ENCODE results near the gene MANBA.

Gene MANBA

GRCh38 chr4:102760645-102761295 lies at the start of gene MANBA:
Gene MANBA, minus strand, starts transcription at chr4:102760968. Its CDS starts 74 bp downstream, at chr4:102760894.
- peak; percentile 71 for DNase-seq (ENCODE audit: low read depth)

- DNase-seq (ENCODE audit: low read depth), result no peak
These were observed 48.9 kb upstream of the MANBA start for GRCh38 chr4:102809691-102810090.

GRCh38 chr4:102809190-102809589 lies 48.4 kb upstream of the MANBA start:
- no peak for DNase-seq (ENCODE audit: low read depth)

- DNase-seq (ENCODE audit: low read depth), result no peak
These were observed 47.2 kb upstream of the MANBA start for GRCh38 chr4:102808009-102808408.

- no peak for DNase-seq (ENCODE audit: low read depth)
These were observed 46.6 kb upstream of the MANBA start for GRCh38 chr4:102807345-102807744.

GRCh38 chr4:102799816-102800215 lies 39.0 kb upstream of the MANBA start:
- no peak for DNase-seq (ENCODE audit: low read depth)

GRCh38 chr4:102794999-102795398 lies 34.2 kb upstream of the MANBA start:
- DNase-seq (ENCODE audit: low read depth), result no peak

GRCh38 chr4:102792361-102792936 lies 31.7 kb upstream of the MANBA start:
- no peak for DNase-seq (ENCODE audit: low read depth)

GRCh38 chr4:102791318-102791835 lies 30.6 kb upstream of the MANBA start:
- no peak for DNase-seq (ENCODE audit: low read depth)

GRCh38 chr4:102789317-102789717 lies 28.5 kb upstream of the MANBA start:
- no peak for DNase-seq (ENCODE audit: low read depth)

GRCh38 chr4:102787944-102788343 lies 27.2 kb upstream of the MANBA start:
- no peak for DNase-seq (ENCODE audit: low read depth)

GRCh38 chr4:102787096-102787881 lies 26.5 kb upstream of the MANBA start:
- DNase-seq (ENCODE audit: low read depth), result no peak

GRCh38 chr4:102786279-102786678 lies 25.5 kb upstream of the MANBA start:
- no peak for DNase-seq (ENCODE audit: low read depth)

- DNase-seq (ENCODE audit: low read depth), result no peak
These were observed 22.2 kb upstream of the MANBA start for GRCh38 chr4:102783006-102783405.

- no peak for DNase-seq (ENCODE audit: low read depth)
These were observed 20.8 kb upstream of the MANBA start for GRCh38 chr4:102781570-102781969.

GRCh38 chr4:102780476-102781144 lies 19.8 kb upstream of the MANBA start:
- DNase-seq (ENCODE audit: low read depth), result no peak

- DNase-seq (ENCODE audit: low read depth), result no peak
These were observed 18.4 kb upstream of the MANBA start for GRCh38 chr4:102779204-102779603.

- DNase-seq (ENCODE audit: low read depth), result no peak
These were observed 18.0 kb upstream of the MANBA start for GRCh38 chr4:102778720-102779119.

GRCh38 chr4:102775805-102776204 lies 15.0 kb upstream of the MANBA start:
- no peak for DNase-seq (ENCODE audit: low read depth)

GRCh38 chr4:102774254-102774653 lies 13.5 kb upstream of the MANBA start:
- no peak for DNase-seq (ENCODE audit: low read depth)

GRCh38 chr4:102772738-102773340 lies 12.1 kb upstream of the MANBA start:
- DNase-seq (ENCODE audit: low read depth), result no peak

- DNase-seq (ENCODE audit: low read depth), result no peak
These were observed 4.1 kb upstream of the MANBA start for GRCh38 chr4:102764901-102765300.

All from stimulated activated CD8-positive, alpha-beta memory T cell treated with anti-CD3 and anti-CD28 coated beads, Interleukin-15, amount 100 ng/mL, for 24 hours (primary cell).